GM15510 (cell line): ENCODE data around the gene ADAMTS17.

Source experiments
- POLR2A ChIP-seq: IDR thresholded peaks from 3 replicates; pipeline ENCODE4 v1.6.1; 2011; ENCODE audit warnings: borderline replicate concordance; ENCODE audit not compliant: insufficient read length; ENCODE audit errors: extremely low read depth

ADAMTS17 gene

GRCh38 chr15:100131321-100132224 lies 210.2 kb downstream of the ADAMTS17 start:
- TF ChIP-seq POLR2A = no peak

GRCh38 chr15:100129677-100130076 lies 212.1 kb downstream of the ADAMTS17 start:
- TF ChIP-seq POLR2A = no peak

GRCh38 chr15:100125401-100126191 lies 216.2 kb downstream of the ADAMTS17 start:
- TF ChIP-seq POLR2A = no peak

- no peak for TF ChIP-seq POLR2A
These were observed 216.8 kb downstream of the ADAMTS17 start for GRCh38 chr15:100124936-100125335.

GRCh38 chr15:100124361-100124760 lies 217.4 kb downstream of the ADAMTS17 start:
- TF ChIP-seq POLR2A = no peak

GRCh38 chr15:100123611-100124010 lies 218.2 kb downstream of the ADAMTS17 start:
- no peak for TF ChIP-seq POLR2A

GRCh38 chr15:100121285-100121684 lies 220.5 kb downstream of the ADAMTS17 start:
- TF ChIP-seq POLR2A = no peak

- no peak for TF ChIP-seq POLR2A
These were observed 221.7 kb downstream of the ADAMTS17 start for GRCh38 chr15:100120111-100120510.

- TF ChIP-seq POLR2A = no peak
These were observed 223.2 kb downstream of the ADAMTS17 start for GRCh38 chr15:100118546-100118945.

GRCh38 chr15:100116416-100117190 lies 225.2 kb downstream of the ADAMTS17 start:
- TF ChIP-seq POLR2A = no peak

- TF ChIP-seq POLR2A = no peak
These were observed 226.1 kb downstream of the ADAMTS17 start for GRCh38 chr15:100115711-100116090.

GRCh38 chr15:100115066-100115710 lies 226.6 kb downstream of the ADAMTS17 start:
- no peak for TF ChIP-seq POLR2A

- TF ChIP-seq POLR2A = no peak
These were observed 227.2 kb downstream of the ADAMTS17 start for GRCh38 chr15:100114571-100114970.

- TF ChIP-seq POLR2A = no peak
These were observed 227.7 kb downstream of the ADAMTS17 start for GRCh38 chr15:100114100-100114499.
